Sigmoid colon (tissue), 4 donors: ENCODE data around the gene PIWIL1.

Experiments
- POLR2AphosphoS5 ChIP-seq, 4 donors: sonication (generic); formaldehyde crosslinking; IDR thresholded peaks; one replicate each; pipeline ENCODE4 v1.6.1; 2017; ENCODE audit warnings: antibody characterized with exemption in 4 of 4
- TF ChIP-seq, protein P1 (sequence below), 4 experiments: fragments of 450-650 bp in 3 of 4; fragments of 200-600 bp in 1 of 4; IDR thresholded peaks; one replicate each; pipeline ENCODE4 v1.5.1; 2016 to 2019; ENCODE audit warnings: antibody characterized with exemption in 4 of 4, mild to moderate bottlenecking in 3 of 4, moderate library complexity in 2 of 4

DNA sequence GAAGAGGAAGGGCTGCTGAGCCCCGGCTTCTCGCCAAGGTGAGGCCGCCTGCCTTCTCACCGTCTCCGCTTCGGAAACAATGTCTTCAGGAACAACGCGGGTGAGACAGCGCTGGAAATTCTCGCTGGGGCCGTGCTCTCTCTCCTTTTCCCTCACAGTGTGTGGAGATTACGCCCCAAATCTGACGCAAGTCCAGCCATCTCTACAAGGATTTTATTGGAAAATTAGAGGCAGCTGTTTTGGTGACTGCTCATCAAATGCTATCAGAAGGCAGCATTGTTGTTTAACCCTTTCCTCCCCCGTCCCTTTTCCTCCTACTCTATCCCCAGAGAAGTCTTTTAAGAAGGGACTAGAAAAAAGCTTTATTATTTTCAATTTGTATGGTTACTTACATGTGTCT is 53.5 kb downstream of the PIWIL1 start:
- TF ChIP-seq, protein P1, sequence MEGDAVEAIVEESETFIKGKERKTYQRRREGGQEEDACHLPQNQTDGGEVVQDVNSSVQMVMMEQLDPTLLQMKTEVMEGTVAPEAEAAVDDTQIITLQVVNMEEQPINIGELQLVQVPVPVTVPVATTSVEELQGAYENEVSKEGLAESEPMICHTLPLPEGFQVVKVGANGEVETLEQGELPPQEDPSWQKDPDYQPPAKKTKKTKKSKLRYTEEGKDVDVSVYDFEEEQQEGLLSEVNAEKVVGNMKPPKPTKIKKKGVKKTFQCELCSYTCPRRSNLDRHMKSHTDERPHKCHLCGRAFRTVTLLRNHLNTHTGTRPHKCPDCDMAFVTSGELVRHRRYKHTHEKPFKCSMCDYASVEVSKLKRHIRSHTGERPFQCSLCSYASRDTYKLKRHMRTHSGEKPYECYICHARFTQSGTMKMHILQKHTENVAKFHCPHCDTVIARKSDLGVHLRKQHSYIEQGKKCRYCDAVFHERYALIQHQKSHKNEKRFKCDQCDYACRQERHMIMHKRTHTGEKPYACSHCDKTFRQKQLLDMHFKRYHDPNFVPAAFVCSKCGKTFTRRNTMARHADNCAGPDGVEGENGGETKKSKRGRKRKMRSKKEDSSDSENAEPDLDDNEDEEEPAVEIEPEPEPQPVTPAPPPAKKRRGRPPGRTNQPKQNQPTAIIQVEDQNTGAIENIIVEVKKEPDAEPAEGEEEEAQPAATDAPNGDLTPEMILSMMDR (IDR thresholded peaks at IDR 0.05): no peak
- no peak for TF ChIP-seq POLR2AphosphoS5 (IDR thresholded peaks at IDR 0.05)
